CD1c-positive myeloid dendritic cell (primary cell): Measurements from ENCODE around the gene ZNRF2.

ENCODE experiments used
- DNase-seq: peaks from one replicate; pipeline ENCODE4 v3.0.0-alpha.2; 2016; ENCODE audit errors: extremely low spot score

Gene ZNRF2

DNA sequence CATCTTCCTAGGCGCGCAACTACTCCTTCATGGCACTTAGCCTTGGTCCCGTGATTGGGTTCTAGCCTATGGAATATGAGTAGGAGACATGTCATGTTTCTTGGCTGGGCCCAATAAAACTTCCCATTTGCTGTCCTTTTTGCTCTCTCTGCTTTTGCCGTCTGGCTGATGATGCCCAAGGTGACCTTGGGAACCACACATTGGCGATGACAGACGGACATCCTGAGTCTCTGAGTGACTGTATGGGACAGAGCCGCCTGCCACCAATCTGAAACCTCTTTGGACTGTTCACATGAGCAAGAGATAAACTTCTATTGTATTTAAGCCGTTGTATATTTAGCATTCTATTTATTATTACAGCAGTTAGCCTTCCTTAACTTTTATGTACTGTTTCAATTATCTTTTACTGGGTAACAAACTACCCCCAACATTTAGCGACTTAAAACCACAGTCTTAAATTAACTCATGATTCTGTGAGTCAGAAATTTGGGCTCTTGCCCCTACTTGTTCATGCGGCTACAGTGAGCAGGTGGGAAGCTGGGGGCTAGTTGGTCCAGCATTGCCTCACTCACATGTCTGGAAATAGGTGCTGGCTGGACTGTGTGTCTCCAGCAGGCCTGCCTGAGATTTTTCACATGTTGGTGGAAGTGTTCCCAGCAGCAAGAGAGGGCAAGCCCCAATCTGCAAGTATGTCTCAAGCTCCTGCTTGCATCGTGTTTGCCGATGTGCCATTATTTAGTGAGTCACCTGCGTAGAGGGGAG is 122.4 kb downstream of the ZNRF2 start:
- DNase-seq: no peak

DNA sequence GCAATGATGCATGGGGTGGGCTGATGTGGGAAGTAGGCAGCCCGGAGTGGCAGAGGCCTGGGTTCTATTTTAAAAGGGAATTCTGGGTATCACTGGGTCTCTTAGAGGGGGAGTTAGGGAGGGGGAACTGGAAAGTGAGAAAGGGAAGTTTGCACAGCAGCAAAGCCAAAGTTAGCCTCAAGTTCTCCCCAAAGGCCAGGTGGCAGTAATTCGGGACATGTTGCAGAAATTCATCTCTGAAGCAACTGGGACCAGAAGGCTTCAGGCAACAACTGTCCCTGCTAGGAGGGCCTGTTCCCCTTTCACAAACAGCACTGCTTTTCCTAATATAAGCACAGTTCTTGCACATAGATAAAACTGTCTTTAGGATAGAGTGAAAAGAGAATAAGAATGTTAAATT is 126.8 kb downstream of the ZNRF2 start:
- DNase-seq: no peak

GRCh38 chr7:30411897-30412296 is 127.5 kb downstream of the ZNRF2 start:
- DNase-seq: no peak

- DNase-seq: peak; percentile 75
These were observed 128.5 kb downstream of the ZNRF2 start for GRCh38 chr7:30412782-30413504.

GRCh38 chr7:30413864-30414263 is 129.5 kb downstream of the ZNRF2 start:
- DNase-seq: no peak
